HG03139 (cell line): ENCODE data around the gene ERVFRD-1.
"Not testable (repeated sequence)": the region's sequence is repeated elsewhere in the genome, so short reads cannot be mapped to it uniquely, and the experiment has no call there.

Experiments used
- ATAC-seq: cut with Tn5 transposase; IDR thresholded peaks from one replicate; pipeline ENCODE4 v1.9.1; 2021; ENCODE audit not compliant: unreplicated experiment

Gene ERVFRD-1

GRCh38 chr6:11129908-11130565 is 18.5 kb upstream of the ERVFRD-1 start:
- ATAC-seq = no peak

- no peak for ATAC-seq
Observed at GRCh38 chr6:11128608-11129007, 17.1 kb upstream of the ERVFRD-1 start.

GRCh38 chr6:11126876-11127275 is 15.4 kb upstream of the ERVFRD-1 start:
- no peak for ATAC-seq

GRCh38 chr6:11123978-11124377 is 12.5 kb upstream of the ERVFRD-1 start:
- no peak for ATAC-seq

GRCh38 chr6:11122380-11122779 is 10.9 kb upstream of the ERVFRD-1 start:
- ATAC-seq = no peak

GRCh38 chr6:11121851-11122250 is 10.3 kb upstream of the ERVFRD-1 start:
- no peak for ATAC-seq

GRCh38 chr6:11120271-11121005 is 8.9 kb upstream of the ERVFRD-1 start:
- no peak for ATAC-seq

- not testable (repeated sequence) for ATAC-seq
Observed at GRCh38 chr6:11115808-11116536, 4.4 kb upstream of the ERVFRD-1 start.

- no peak for ATAC-seq
Observed at GRCh38 chr6:11113038-11113437, 1.5 kb upstream of the ERVFRD-1 start.

- no peak for ATAC-seq
Observed at GRCh38 chr6:11111769-11112437, 378 bp upstream of the ERVFRD-1 start.

- ATAC-seq = no peak
Observed at GRCh38 chr6:11108726-11109125, 2.8 kb downstream of the ERVFRD-1 start.

GRCh38 chr6:11103065-11103464 is 8.5 kb downstream of the ERVFRD-1 start:
- ATAC-seq = no peak

GRCh38 chr6:11101417-11101816 is 10.1 kb downstream of the ERVFRD-1 start:
- ATAC-seq = no peak

- no peak for ATAC-seq
Observed at GRCh38 chr6:11098004-11098403, 13.5 kb downstream of the ERVFRD-1 start.

- ATAC-seq = no peak
Observed at GRCh38 chr6:11097476-11097875, 14.0 kb downstream of the ERVFRD-1 start.

GRCh38 chr6:11096109-11096508 is 15.4 kb downstream of the ERVFRD-1 start:
- ATAC-seq = no peak

- ATAC-seq = no peak
Observed at GRCh38 chr6:11094941-11095340, 16.6 kb downstream of the ERVFRD-1 start.

- peak; percentile 34 for ATAC-seq
Observed at GRCh38 chr6:11094411-11094851, 17.1 kb downstream of the ERVFRD-1 start.

GRCh38 chr6:11093626-11094410 is 17.7 kb downstream of the ERVFRD-1 start, which contains the start of gene SMIM13:
SMIM13 (plus strand) TSS chr6:11093834; CDS start chr6:11094314, 480 bp downstream.
- peak; percentile 86 for ATAC-seq

- peak; percentile 11 for ATAC-seq
Observed at GRCh38 chr6:11093376-11093625, 18.2 kb downstream of the ERVFRD-1 start.
